Measurements from ENCODE around the gene ATG10.
"Not testable (repeated sequence)": the region's sequence is repeated elsewhere in the genome, so short reads cannot be mapped to it uniquely, and the experiment has no call there.

ATG10 gene

DNA sequence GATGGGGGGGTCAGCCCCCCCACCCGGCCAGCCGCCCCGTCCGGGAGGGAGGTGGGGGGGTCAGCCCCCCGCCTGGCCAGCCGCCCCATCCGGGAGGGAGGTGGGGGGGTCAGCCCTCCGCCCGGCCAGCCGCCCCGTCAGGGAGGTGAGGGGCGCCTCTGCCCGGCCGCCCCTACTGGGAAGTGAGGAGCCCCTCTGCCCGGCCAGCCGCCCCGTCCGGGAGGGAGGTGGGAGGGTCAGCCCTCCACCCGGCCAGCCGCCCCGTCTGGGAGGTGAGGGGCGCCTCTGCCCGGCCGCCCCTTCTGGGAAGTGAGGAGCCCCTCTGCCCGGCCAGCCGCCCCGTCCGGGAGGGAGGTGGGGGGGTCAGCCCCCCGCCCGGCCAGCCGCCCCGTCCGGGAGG lies 168.0 kb downstream of the ATG10 start:
- DNase-seq = not testable (repeated sequence)

DNA sequence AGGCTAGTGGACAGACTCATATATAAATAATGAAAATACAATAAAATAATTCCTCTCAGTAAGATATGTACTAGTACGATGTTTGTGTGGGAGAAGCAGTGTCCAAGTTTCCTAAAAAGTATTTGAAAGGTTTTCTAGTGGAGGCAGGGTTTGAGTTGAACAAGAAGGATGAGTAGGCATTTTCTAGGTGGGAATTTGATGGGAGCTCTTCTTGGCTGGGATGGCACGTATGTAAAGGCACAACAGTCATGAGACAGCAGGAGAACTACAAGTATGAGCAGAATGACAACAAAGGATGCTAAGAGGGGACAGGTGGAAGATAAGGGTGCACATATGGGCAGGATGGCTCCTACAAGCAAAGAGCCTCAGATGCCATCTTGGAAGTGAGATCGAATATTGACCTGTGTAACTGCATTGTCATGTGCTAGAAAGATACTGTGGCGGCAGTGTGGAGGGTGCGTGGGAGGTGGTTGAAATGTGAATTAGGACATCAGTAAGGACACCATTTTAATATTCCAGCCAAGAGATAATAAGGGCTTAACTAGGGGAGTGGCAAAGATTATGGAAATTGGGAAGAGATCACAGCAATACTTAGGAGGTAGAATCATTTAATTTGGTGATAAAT lies 170.5 kb downstream of the ATG10 start:
- DNase-seq = no peak

DNA sequence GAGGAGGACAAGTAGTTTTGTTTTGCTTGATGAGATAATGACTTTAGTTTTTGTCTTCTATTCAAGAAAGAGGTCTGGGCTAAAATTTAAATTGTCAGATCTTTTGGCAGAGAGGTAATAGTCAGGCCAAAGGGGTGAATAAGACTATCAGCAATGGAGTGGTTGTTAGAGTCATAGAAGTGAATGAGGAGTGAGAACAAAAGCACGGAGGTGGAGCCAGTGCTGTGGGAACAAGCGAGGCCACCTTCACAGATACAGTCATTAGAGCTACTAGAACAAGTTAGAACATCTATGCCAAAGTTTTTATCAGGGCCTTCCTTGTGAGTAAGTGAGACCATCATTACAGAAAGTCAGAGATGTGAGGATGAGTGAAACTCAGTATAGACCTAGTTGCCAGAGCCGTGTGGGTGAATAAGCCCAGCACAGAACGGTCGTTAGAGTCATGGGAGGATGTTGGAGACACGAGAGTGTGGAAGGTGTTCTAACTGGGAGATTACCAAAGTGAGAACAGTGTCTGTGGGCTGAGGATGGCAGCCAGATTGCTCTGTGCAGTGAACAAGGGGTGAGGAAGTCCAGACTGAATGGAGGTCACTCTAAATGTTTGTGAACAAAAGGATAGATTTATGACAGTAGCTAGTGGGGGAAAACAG lies 171.2 kb downstream of the ATG10 start:
- no peak for DNase-seq

DNA sequence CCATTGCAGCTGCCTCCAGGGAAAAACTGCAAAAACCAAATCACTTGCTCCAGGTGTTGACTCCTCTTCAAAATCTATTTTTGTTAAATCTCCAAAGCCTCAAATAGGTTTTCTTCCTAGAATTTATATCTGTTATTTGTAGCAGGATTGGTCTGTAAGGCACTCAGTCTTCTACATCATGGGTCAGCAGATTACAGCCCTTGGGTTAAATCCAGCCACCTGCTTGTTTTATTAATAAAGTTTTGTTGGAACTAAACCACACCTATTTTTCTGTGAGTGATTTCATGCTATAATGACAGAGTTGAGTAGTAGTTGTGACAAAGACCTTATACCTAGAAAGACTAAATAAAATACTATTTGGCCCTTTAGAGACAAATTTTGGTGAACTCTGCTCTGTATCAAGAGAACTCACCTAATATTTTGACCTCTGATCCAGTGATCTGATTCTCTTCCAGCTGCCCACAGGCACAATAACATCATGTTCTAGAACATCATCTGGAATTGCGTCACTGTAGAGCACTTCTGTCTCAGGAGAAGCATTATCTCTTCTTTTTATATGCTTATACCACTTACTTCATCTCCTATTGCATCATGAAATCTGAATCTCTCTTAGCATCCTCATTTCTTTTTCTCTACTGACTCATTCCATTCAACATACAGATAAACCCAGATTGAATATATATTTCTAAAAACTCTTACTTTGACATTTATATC lies 176.2 kb downstream of the ATG10 start:
- no peak for DNase-seq

DNA sequence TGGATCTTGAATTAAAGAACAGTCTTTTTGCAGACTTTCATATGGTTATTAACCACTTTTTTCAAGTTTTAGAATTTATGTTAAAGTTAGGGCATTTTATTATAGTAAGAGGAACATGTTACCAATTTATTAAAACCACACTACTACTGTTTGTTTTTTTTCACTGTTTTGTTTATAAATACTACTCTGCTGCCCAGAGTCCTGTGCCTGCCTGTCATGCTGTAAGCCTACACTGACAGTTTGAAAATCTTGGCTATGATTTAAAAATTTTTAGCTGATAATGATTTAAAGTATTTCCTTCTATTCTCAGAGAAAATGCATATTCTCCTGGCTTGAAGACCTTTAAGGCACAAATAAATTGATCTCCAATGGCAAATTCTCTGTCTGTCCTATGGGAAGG lies 177.6 kb downstream of the ATG10 start:
- DNase-seq = no peak

DNA sequence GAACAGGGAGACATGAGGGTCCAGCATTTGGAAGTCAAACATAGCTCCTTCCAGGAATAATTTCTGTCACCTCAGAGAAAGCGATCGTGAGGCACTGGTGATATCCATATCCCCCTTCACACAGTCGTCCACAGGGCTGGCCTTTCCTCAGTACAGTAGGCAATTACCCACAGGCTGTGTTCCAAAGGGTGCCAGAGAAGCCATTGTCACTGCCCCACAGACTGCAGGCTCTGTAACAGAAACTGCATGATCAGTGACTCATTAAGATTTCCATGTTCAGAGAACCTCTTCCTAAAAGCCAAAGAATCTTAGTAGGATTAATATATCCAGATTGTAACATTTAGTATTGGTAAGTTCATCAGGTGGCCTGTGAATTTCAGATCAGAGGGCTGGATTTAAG lies 178.7 kb downstream of the ATG10 start:
- no peak for DNase-seq

DNA sequence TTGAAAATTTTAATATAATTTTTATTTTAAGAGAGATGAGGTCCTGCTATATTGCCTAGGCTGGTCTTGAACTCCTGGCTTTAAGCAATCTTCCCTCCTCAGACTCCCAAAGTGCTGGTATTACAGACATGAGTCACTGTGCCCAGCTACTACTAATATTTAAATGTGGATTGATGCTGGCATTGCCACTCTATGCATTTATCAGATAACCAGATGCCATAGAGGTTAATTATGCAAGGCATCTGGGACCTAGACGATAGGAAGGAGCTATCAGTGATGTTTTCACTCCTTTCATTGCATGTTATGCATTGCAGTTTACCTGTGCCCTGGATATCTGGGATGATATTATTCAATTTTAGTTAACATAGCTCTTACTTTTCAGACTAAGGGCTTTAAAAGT lies 179.4 kb downstream of the ATG10 start:
- no peak for DNase-seq

DNA sequence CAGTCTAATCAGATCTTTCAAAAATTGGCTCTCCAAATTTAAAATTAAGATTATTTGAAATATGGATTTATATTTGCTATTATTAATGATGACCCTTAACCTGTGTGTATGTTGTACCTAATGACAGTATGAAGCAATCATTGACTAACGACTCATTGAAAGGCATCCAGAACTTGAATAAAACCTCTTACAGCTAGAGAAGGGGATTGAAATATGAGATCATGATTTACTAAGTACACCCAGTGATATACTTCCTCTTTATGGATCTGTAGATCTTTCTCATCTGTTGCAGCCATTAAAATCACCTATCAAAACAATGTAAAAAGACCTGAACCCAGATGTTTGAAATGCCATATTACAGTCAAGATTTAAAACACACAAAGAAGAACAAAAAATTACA lies 179.8 kb downstream of the ATG10 start:
- no peak for DNase-seq

DNA sequence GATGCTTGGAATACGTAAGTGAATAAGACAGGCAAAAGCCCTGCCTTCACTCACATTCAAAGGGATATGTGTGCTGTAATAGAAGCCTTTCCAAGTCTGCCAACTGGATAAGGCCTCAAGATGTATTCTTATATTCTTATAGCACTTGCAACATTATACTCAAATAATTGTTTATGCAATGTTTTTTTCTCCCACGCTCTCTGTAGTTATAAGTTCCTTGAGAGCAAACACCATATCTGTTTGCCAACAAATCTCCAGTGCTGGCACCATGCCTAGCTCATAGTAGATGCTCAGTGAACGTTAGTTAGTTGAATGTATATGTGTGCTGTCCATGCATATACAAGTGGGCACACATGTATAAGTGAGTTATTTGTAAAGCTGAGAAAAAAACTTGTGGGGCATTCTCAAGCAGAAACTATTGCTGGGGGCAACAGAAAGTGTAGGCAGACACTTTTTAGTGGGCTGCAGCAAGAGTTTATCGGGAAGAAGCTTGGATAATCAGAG lies 181.2 kb downstream of the ATG10 start:
- DNase-seq = no peak

DNA sequence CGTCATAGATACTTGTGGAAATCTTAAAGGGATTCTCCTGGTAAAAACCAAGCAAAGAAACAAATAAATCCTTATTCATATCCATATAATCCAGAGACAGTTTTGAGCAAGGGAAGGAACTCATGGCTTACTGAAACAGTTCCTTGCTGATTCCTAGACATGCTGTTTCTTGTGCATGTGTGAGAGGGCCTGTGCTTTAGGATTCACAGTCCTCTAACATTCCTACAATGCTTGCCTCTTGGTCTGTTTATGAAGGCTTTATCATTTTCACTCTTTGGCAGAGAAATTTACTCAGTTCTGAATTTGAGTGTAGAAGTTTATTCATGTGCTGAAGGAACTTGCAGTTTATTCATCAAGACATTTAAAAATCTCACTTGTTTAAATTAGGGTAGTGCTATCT lies 183.0 kb downstream of the ATG10 start:
- DNase-seq = no peak

DNA sequence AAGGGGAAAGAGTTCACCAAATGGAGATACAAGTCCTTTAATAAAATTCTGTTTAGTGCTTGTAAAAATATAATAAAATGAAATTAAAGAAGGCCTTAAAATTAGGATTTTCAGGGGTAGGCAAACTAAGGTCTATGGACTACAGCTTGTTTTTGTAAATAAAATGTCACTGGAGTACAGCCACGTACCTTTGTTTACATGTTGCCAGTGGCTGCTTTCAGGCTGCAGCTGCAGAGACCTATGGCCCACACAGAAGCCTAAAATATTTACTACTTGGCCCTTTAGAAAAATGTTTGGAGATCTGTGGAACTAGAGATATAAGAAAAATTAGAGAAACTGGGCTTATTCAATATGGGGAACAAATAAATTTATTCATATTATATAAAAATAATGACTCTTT lies 183.5 kb downstream of the ATG10 start:
- no peak for DNase-seq

DNA sequence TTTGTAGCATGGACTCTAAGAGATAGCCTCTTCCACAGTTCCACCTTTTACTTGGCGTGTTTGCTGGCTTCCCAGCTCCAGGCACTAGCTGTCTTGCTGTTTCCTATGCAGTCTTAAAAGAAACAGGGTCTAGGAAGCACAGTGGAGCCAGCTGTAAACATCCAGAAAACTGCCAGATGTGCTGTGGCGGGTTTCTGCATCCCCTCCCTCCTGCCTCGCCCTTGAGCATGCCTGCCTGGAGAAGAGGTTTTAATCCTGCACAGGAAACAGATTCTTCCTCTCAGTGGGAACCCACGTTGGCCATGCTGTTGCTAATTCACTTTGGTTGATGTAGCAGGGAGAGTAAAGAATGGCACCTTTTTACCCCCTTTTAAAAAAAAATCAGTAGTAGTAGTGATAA lies 185.1 kb downstream of the ATG10 start:
- DNase-seq = no peak

DNA sequence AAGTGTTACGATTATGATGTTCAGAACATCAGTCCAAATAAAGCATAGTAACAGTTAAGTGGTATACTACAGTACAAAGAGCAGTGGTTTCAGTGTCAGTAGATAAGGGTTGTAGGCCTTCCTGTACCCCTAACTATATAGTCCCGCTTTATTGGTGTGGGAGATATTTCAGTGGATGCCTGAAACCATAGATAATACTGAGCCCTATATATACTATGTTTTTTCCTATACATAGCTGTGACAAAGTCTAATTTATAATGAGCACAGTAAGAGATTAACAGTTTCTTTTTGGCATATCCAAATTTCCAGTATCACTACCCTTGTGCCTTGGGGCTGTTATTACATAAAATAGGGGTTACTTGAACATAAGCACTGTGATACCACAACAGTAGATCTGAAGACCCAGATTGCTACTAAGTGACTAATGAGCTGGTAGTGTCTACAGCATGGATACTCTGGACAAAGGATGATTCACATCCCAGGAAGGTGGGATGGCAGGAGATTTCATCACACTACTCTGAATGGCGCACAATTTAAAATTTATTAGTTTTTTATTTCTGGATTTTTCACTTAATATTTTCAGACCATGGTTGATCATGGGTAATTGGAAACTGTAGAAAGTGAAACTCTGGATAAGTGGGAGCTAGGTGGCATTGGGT lies 187.1 kb downstream of the ATG10 start:
- no peak for DNase-seq

DNA sequence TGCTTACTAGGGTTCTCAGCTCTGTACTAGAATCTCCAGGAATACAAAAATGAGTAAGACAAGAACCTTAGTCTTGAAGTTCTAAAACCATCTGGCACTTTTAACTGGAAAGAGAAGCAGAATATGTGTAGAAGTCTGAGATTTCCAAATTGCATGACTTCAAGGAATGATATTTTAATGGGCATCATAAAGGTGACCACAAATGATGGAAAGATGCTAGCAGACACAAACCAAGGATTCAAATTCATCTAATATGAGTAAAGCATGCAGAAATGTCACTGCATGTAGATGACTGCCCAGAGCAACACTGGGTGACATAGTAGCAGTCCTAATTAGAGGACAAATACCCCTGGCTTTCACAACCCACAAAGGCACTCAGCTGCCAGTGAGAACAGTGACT lies 189.1 kb downstream of the ATG10 start:
- no peak for DNase-seq

DNA sequence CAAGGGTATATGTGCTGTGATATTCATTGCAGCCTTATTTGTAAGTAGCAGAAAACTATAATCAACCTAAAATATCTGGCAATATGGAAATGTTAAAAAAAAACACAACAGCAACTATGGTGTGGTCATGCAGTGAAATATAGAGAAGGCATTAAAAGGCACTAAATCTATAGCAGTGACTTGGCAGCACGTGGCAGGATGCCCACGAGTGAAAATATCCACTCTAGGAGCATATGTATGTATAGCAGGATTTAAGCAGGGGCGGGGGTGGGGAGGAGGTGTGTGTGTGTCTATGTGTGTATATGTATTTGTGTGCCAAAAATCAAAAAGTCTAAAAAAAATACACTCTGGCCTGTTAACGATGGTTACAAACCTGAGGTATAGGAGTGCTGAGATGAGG lies 190.8 kb downstream of the ATG10 start:
- DNase-seq = no peak

DNA sequence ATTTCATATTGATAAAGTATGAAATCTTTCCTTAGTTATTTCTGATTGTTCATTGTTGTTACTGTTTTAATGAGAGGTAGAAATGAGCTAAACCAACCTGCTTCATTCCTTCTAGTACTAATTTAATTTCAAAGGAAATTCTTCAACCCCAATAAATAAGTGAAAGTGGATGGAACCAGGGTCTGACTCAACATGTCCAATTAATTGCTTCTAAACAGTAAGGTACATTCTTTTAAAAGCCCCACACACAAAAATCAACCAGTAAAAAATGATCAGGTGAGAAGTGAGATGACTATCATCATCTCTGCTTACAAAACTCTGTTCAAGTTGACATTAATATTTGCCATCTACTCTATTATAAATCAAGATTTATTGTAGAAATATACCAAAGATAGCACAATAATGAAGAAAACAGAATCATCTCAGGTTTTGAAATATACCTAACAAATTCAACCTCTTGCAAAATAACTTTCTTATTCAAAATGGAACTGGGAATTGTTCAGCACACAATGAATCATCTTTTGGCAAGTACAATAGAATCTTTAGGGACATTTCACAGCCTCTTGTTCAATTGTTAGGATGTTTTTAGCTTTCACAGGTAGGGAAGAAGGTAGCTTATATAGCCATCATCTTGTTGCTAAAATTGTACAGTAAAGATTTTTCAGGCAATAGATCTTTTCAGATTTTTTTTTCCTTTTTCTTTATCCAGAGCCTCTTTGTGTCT lies 191.8 kb downstream of the ATG10 start:
- DNase-seq = no peak

DNA sequence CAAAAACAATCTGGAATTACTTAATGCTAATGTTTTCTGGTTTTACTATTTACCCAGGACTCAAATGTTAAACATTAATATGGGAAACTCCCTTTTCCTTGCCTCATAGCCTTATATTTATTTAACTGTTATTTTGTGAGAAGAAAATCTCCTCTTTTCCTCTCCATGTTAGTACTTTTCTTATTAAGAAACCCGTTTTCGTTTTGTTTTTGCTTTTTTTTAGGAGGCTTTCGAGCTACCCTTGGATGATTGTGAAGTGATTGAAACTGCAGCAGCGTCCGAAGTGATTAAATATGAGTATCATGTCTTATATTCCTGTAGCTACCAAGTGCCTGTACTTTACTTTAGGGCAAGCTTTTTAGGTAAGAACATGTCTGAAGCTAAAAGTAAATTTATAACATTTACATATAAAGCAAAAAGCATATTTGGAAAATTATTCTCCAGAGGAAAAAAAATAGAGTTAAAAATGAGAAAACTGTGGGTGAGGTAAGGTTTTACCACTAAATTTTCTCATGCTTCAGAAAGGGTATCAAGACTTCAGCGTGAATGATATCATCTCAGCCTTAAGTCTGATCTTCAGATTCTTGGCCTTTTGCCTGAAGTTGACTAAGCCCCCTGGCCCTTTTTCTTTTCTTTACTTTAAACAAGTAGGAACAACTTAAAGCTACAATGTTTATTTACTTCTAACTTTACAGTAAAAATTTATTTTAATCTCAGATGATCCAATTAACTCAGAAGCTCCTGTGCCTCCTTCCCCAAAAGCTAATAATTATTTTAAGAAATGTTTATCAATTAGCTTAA lies 192.6 kb downstream of the ATG10 start:
- DNase-seq = no peak

DNA sequence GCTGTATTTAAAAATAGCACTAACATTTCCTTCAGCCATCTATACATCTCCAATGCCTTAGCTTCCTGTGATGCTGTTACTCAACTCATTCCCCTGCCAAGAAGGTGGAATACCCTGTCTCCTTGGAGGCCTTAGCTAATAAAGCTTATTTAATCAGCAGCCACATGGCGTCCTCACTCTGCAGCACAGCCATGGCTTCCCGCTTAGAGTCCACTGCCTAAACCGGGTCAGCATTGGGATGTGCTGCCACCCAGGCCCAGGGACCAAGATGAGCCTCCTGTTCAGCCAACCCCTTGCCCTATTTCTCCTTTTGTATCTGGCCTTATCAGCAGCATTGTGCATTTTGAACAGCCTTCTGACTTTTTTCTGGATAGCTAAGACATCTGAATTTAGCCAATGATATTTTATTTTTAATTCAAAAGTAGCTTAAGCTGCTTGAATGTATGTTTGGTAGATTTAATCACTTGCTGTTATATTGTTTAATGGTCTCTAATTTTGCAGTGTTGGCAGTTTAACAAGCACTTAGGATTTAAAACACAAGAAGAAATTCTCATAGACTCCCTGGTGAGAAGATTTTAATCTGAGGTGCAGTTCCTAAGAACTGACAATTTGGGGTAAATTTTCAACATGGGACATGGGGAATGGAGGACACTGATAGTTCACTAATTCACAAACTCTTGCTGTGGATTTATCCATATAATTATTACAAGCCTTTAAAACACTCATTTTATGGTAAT lies 193.3 kb downstream of the ATG10 start:
- DNase-seq = no peak

DNA sequence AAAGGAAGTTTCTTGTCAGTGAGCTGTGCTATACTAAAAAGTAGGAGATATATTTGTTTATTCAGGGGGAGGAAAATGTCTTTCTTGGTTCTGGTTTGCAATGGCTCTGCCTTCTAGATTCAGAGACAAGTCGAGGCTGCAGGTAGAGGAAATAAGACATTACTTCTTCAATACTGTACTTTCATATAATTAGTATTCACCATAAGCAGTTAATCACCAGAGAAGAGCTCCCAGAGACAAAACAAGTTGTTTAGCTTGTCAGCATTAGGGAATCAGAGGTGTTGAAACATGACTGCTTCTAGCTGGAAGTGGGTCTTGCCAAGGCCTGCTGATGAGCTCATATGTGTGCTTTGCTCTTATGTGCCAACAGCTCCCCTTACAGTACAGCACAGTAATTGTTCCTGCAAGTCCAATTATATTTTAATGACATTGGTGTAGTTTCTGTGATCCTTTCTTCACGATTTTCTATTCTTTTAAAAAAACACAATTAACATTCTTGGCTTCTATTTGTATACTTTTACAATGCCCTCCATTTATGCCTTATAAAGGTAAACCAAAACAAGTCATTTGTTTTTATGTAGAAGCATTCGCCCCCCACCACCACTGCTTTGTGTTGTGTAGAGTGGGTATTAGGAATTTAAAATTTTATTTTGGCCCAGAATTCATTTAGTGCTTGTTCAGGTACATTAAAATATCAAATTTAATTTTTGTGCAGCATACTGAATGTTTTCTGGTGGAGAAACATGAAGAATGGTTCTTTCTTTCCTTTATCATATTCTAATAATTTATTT lies 194.1 kb downstream of the ATG10 start:
- no peak for DNase-seq

DNA sequence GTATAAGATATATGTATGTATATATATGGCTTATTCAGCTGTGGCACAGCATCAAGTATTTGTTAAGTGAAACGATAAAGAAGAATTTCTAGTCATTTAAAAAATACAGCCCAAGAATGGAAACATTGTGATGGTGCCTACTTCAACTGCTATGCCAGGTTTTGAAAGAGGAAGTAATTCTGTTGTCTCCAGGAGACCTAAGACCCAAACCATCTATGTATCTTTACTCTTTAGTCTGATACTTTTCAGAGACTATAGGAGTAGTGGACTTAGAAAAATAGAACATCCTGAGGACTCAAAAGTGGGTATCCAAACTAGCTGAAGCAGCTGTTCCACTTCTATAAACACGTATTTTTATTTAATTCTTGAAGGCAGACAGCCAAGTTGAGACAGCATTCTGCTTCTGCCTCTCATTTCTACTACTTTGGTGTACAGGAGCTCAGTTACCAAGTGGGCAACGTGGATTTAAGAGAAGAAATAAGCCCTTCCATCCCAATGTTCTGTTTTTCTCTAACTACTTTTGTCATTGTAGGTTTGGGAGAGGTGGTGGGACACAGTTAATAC lies 195.6 kb downstream of the ATG10 start:
- no peak for DNase-seq

Measured in activated CD4-positive, CD25-positive, alpha-beta regulatory T cell (primary cell).